Fibroblast of lung (primary cell): ENCODE results near the gene ABHD13. TPM values are rescaled to one million over a fixed set of nuclear protein-coding genes. Genes with fewer than 3 reads are reported as not detected.

ENCODE experiments used
- DNase-seq, 2 donors: peaks; one replicate each; pipeline versions ENCODE4 v3.0.0 to v3.0.0-alpha.2; 2010; ENCODE audit warnings: low read depth in 2 of 2
- H2AFZ ChIP-seq: 2 replicates; pipeline ENCODE4 v1.5.1; 2012; ENCODE audit warnings: low read length, control low read depth, inconsistent platforms
- H3K27ac ChIP-seq: 2 replicates; pipeline ENCODE4 v1.5.1; 2011; ENCODE audit warnings: low read length, control low read depth; ENCODE audit not compliant: insufficient read depth
- H3K27me3 ChIP-seq: 2 replicates; pipeline ENCODE4 v1.5.1; 2011; ENCODE audit warnings: mild to moderate bottlenecking, low read length; ENCODE audit not compliant: control insufficient read depth, insufficient read depth
- H3K36me3 ChIP-seq: 2 replicates; pipeline ENCODE4 v1.5.1; 2011; ENCODE audit warnings: low read length; ENCODE audit not compliant: control insufficient read depth, insufficient read depth
- H3K4me1 ChIP-seq: 2 replicates; pipeline ENCODE4 v1.5.1; 2011; ENCODE audit warnings: low read length; ENCODE audit not compliant: control insufficient read depth, insufficient read depth; ENCODE audit errors: extremely low read depth
- H3K4me2 ChIP-seq: 2 replicates; pipeline ENCODE4 v1.5.1; 2011; ENCODE audit warnings: low read length, control low read depth; ENCODE audit not compliant: insufficient read depth; ENCODE audit errors: extremely low read depth
- H3K4me3 ChIP-seq, 4 experiments: fragments of 200-600 bp in 1 of 4; sonication (generic) in 1 of 4; replicated peaks in 1 of 4; 2 replicates each; pipeline ENCODE4 v1.5.1; 2011 to 2016; ENCODE audit warnings: low read length in 4 of 4, low read depth in 3 of 4, mild to moderate bottlenecking in 3 of 4, control low read depth in 2 of 4, inconsistent platforms in 1 of 4, mixed read lengths in 1 of 4; ENCODE audit not compliant: insufficient read depth in 1 of 4; ENCODE audit errors: control extremely low read depth in 1 of 4
- H3K79me2 ChIP-seq: 2 replicates; pipeline ENCODE4 v1.5.1; 2012; ENCODE audit warnings: mild to moderate bottlenecking, low read length, inconsistent platforms; ENCODE audit not compliant: control insufficient read depth, insufficient read depth
- H3K9ac ChIP-seq: 2 replicates; pipeline ENCODE4 v1.5.1; 2011; ENCODE audit warnings: mild to moderate bottlenecking, low read length, control low read depth; ENCODE audit not compliant: insufficient read depth
- H3K9me3 ChIP-seq: 2 replicates; pipeline ENCODE4 v1.5.1; 2012; ENCODE audit warnings: low read depth, low read length; ENCODE audit not compliant: control insufficient read depth, insufficient read depth
- H4K20me1 ChIP-seq: 2 replicates; pipeline ENCODE4 v1.5.1; 2011; ENCODE audit warnings: low read length; ENCODE audit not compliant: control insufficient read depth, insufficient read depth; ENCODE audit errors: extremely low read depth
- EZH2 ChIP-seq: IDR thresholded peaks from 2 replicates; pipeline ENCODE4 v1.5.1; 2012; ENCODE audit warnings: low read length, control low read depth, mild to moderate bottlenecking; ENCODE audit errors: missing control alignments
- polyA plus RNA-seq, 2 donors: library from polyadenylated mRNA; depleted of rRNA in 1 of 2; stranded (reverse) in 1 of 2; unstranded in 1 of 2; fragments of >200 nt; gene quantifications; 2 replicates each; pipeline ENCODE4 v1.2.1, GENCODE V29; 2011 to 2012; ENCODE audit warnings: missing spikeins in 1 of 2
- total RNA-seq: library from RNA; depleted of rRNA; stranded (reverse); fragments of >200 nt; gene quantifications from 2 replicates; pipeline ENCODE4 v1.2.1, GENCODE V29; 2014
- TF ChIP-seq, protein P1 (sequence below), 2 donors: IDR thresholded peaks in 1 of 2; conservative IDR thresholded peaks in 1 of 2; 1 replicate in 1 of 2; 2 replicates in 1 of 2; pipeline ENCODE4 v1.5.1; 2011 to 2012; ENCODE audit warnings: low read length in 2 of 2, control low read depth in 1 of 2, inconsistent platforms in 1 of 2, low read depth in 1 of 2, mild to moderate bottlenecking in 1 of 2

ABHD13 gene
- total and polyA plus RNA-seq, 2 donors (not counting 1 experiment from before 2014, with no cell fraction given) = 7.1 to 9.7 TPM

DNA sequence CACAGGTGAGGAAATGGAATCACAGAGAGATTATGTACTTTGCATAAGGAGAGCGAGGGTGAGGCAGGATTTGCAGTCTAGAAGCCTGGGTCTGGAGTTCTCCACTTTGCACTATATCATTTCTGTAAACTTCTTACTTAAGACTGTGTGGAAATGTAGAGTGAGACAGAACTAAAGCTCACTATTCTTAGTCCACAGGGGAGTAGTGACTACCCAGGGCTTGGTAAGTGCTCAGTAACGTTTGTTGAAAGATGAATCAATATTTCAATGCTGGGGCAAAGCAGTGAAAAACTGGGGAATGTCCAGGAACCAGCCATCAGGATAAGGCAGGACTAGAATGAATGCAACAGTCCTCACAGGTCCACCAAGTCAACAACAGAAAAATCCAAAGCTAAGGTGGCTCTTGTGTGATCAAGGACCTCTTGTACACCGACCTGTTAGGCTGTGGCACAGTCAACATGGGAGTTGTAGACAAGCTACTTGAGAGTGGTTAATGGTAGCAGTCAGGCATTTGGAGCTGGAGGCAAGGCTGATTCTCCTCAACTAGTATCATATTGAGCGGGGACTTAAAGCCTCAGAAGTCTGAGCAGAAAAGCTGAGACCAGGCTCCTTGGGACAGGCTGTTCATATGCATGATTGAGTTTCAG lies 50.4 kb downstream of the ABHD13 start:
- no peak overlapping the region for H2AFZ ChIP-seq
- H3K9ac ChIP-seq = no peak overlapping the region
- TF ChIP-seq, protein P1, sequence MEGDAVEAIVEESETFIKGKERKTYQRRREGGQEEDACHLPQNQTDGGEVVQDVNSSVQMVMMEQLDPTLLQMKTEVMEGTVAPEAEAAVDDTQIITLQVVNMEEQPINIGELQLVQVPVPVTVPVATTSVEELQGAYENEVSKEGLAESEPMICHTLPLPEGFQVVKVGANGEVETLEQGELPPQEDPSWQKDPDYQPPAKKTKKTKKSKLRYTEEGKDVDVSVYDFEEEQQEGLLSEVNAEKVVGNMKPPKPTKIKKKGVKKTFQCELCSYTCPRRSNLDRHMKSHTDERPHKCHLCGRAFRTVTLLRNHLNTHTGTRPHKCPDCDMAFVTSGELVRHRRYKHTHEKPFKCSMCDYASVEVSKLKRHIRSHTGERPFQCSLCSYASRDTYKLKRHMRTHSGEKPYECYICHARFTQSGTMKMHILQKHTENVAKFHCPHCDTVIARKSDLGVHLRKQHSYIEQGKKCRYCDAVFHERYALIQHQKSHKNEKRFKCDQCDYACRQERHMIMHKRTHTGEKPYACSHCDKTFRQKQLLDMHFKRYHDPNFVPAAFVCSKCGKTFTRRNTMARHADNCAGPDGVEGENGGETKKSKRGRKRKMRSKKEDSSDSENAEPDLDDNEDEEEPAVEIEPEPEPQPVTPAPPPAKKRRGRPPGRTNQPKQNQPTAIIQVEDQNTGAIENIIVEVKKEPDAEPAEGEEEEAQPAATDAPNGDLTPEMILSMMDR (conservative IDR thresholded peaks at IDR 0.05 in 1 of 2, IDR thresholded peaks at IDR 0.05 in 1 of 2; ENCODE audit: low read depth in 1 of 2, low read length in 2 of 2) = no peak
- no peak for TF ChIP-seq EZH2
- peaks cover 2% of the 10 kb centered on the region for H3K4me1 ChIP-seq
- no peak for DNase-seq
- H3K27me3 ChIP-seq = no peaks in the 10 kb centered on the region
- no peaks in the 10 kb centered on the region for H3K36me3 ChIP-seq
- no peaks in the 10 kb centered on the region for H4K20me1 ChIP-seq
- H3K4me3 ChIP-seq = no peak overlapping the region
- H3K4me2 ChIP-seq = no peak overlapping the region
- no peaks in the 10 kb centered on the region for H3K9me3 ChIP-seq
- H3K79me2 ChIP-seq = no peaks in the 10 kb centered on the region
- H3K27ac ChIP-seq = no peak overlapping the region

DNA sequence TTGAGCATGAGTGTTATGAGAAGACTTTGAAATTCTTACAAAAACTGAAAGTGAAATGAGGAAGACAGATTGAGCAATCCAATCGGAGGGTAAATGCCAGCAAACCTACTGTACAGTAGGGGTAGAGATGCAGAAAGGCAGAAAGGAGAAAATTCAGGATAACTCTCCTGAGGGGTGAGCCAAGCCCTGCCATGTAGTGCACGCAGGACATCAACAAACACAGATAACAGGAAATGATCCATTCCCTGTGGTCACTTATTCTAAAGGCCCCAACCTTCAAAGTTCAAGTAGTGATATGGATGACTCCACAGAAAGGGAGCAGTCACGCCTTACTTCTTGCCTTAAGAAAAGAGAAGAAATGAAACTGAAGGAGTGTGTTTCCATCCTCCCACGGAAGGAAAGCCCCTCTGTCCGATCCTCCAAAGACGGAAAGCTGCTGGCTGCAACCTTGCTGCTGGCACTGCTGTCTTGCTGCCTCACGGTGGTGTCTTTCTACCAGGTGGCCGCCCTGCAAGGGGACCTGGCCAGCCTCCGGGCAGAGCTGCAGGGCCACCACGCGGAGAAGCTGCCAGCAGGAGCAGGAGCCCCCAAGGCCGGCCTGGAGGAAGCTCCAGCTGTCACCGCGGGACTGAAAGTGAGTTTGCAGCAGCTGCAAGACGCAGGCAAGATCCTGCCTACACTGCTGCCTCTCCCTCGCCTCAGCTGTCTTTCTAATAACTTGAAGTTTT lies 51.6 kb downstream of the ABHD13 start, which contains the start of gene TNFSF13B:
TNFSF13B (plus strand) TSS at position 118 of the 728 bp plus-strand sequence; CDS start at position 296, 178 bp downstream.
- H3K4me2 ChIP-seq = peak within 1 kb of the TSS; percentile 97
- no peaks in the 10 kb centered on the region for H3K79me2 ChIP-seq
- H3K27ac ChIP-seq = peak within 1 kb of the TSS; percentile 23
- H3K9ac ChIP-seq = no peak within 1 kb of the TSS
- peaks cover 2% of the 10 kb centered on the region for H3K4me1 ChIP-seq
- no peak for TF ChIP-seq EZH2
- TF ChIP-seq, protein P1 (conservative IDR thresholded peaks at IDR 0.05 in 1 of 2, IDR thresholded peaks at IDR 0.05 in 1 of 2; ENCODE audit: low read depth in 1 of 2, low read length in 2 of 2) = no peak
- peak; percentile 11 to 59 for DNase-seq
- H4K20me1 ChIP-seq = no peaks in the 10 kb centered on the region
- H2AFZ ChIP-seq = peak within 1 kb of the TSS; percentile 90
- no peaks in the 10 kb centered on the region for H3K9me3 ChIP-seq
- H3K36me3 ChIP-seq = no peaks in the 10 kb centered on the region
- H3K27me3 ChIP-seq = no peaks in the 10 kb centered on the region
- H3K4me3 ChIP-seq = peak within 1 kb of the TSS; percentile 41 to 61 (median 49)

DNA sequence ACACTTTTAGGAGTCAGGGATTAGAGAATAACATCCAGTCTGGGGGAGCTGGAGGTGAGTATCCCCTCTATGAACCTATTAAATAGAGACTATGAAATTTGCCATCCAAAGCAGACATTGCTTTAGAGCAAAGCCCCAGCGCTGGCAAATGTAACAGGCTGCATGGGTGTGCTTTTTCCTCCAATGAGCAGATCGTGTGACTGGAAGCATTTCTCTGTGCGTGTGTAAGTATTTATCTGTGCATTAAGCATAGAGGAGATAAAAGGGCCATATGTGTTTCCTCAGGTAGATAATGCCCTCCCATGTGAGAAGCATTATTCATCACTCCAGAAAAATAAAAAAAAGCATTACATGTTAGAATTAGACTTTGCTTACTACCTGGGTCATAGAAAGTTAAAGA lies 52.2 kb downstream of the ABHD13 start:
- no peak overlapping the region for H3K9ac ChIP-seq
- no peaks in the 10 kb centered on the region for H3K36me3 ChIP-seq
- DNase-seq = no peak
- H3K4me1 ChIP-seq = peaks cover 2% of the 10 kb centered on the region
- H2AFZ ChIP-seq = peak overlapping the region; percentile 90
- TF ChIP-seq, protein P1 (conservative IDR thresholded peaks at IDR 0.05 in 1 of 2, IDR thresholded peaks at IDR 0.05 in 1 of 2; ENCODE audit: low read depth in 1 of 2, low read length in 2 of 2) = no peak
- TF ChIP-seq EZH2 = no peak
- H4K20me1 ChIP-seq = no peaks in the 10 kb centered on the region
- peak overlapping the region; percentile 41 to 61 (median 49) for H3K4me3 ChIP-seq
- H3K27ac ChIP-seq = peak overlapping the region; percentile 23
- H3K79me2 ChIP-seq = no peaks in the 10 kb centered on the region
- no peaks in the 10 kb centered on the region for H3K27me3 ChIP-seq
- H3K9me3 ChIP-seq = no peaks in the 10 kb centered on the region
- H3K4me2 ChIP-seq = peak overlapping the region; percentile 97
